HL-60 (cell line): ENCODE measurements around the gene ZNF595.

Source experiments
- POLR2AphosphoS5 ChIP-seq: IDR thresholded peaks from 2 replicates; pipeline ENCODE4 v1.6.1; 2012; ENCODE audit warnings: low read depth
- TF ChIP-seq, protein P1 (sequence below): IDR thresholded peaks from one replicate; pipeline ENCODE4 v1.5.1; 2011; ENCODE audit warnings: low read length, control low read depth, inconsistent platforms; ENCODE audit not compliant: insufficient read depth
- TF ChIP-seq, protein P2 (sequence below): IDR thresholded peaks from 2 replicates; pipeline ENCODE4 v1.6.1; 2012; ENCODE audit warnings: low read depth; ENCODE audit not compliant: insufficient replicate concordance

DNA sequence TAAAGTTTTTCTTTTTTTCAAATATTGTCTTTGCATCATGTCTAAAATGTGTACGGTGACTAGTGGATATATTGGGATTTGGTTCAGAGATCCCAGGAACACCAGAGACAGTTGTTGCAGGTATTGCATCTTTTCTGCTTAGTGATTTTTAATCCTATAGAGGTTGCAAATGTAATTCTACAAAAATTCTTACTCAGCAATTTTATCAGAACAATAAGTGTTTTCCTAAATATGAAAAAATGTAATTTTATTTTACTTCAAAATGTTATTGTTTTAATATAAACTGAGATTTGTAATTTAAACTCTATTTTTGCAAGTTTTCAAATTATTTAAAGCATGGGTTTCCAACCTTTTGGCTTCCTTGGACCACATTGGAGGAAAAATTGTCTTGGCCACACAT is 79.4 kb downstream of the ZNF595 start:
- TF ChIP-seq, protein P1, sequence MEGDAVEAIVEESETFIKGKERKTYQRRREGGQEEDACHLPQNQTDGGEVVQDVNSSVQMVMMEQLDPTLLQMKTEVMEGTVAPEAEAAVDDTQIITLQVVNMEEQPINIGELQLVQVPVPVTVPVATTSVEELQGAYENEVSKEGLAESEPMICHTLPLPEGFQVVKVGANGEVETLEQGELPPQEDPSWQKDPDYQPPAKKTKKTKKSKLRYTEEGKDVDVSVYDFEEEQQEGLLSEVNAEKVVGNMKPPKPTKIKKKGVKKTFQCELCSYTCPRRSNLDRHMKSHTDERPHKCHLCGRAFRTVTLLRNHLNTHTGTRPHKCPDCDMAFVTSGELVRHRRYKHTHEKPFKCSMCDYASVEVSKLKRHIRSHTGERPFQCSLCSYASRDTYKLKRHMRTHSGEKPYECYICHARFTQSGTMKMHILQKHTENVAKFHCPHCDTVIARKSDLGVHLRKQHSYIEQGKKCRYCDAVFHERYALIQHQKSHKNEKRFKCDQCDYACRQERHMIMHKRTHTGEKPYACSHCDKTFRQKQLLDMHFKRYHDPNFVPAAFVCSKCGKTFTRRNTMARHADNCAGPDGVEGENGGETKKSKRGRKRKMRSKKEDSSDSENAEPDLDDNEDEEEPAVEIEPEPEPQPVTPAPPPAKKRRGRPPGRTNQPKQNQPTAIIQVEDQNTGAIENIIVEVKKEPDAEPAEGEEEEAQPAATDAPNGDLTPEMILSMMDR = no peak
- TF ChIP-seq POLR2AphosphoS5 = no peak
- TF ChIP-seq, protein P2, sequence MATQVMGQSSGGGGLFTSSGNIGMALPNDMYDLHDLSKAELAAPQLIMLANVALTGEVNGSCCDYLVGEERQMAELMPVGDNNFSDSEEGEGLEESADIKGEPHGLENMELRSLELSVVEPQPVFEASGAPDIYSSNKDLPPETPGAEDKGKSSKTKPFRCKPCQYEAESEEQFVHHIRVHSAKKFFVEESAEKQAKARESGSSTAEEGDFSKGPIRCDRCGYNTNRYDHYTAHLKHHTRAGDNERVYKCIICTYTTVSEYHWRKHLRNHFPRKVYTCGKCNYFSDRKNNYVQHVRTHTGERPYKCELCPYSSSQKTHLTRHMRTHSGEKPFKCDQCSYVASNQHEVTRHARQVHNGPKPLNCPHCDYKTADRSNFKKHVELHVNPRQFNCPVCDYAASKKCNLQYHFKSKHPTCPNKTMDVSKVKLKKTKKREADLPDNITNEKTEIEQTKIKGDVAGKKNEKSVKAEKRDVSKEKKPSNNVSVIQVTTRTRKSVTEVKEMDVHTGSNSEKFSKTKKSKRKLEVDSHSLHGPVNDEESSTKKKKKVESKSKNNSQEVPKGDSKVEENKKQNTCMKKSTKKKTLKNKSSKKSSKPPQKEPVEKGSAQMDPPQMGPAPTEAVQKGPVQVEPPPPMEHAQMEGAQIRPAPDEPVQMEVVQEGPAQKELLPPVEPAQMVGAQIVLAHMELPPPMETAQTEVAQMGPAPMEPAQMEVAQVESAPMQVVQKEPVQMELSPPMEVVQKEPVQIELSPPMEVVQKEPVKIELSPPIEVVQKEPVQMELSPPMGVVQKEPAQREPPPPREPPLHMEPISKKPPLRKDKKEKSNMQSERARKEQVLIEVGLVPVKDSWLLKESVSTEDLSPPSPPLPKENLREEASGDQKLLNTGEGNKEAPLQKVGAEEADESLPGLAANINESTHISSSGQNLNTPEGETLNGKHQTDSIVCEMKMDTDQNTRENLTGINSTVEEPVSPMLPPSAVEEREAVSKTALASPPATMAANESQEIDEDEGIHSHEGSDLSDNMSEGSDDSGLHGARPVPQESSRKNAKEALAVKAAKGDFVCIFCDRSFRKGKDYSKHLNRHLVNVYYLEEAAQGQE = no peak
